Lung (tissue), 12 donors: ENCODE measurements around the gene MDH1. TPM values are rescaled to one million over a fixed set of nuclear protein-coding genes. Genes with fewer than 3 reads are reported as not detected.
A peak's percentile ranks its signal among the peaks of the same experiment; 100 is the strongest.

Experiments used
- ATAC-seq: fragments of 200-7000 bp; cut with Tn5 transposase; one replicate; pipeline ENCODE4 v1.9.1; 2020; ENCODE audit warnings: moderate number of reproducible peaks; ENCODE audit not compliant: insufficient read depth, low FRiP score
- DNase-seq, 3 donors: peaks; one replicate each; pipeline ENCODE4 v3.0.0-alpha.2; 2013 to 2017
- H3K27ac ChIP-seq, 2 donors: one replicate each; pipeline ENCODE4 v1.5.1; 2013; ENCODE audit warnings: mild to moderate bottlenecking in 2 of 2, moderate library complexity in 2 of 2, control low read depth in 1 of 2, inconsistent platforms in 1 of 2, low read depth in 1 of 2, low read length in 1 of 2
- H3K27me3 ChIP-seq, 3 donors: one replicate each; pipeline ENCODE4 v1.5.1; 2013; ENCODE audit warnings: low read length in 2 of 3; ENCODE audit not compliant: control insufficient read depth in 3 of 3, insufficient read depth in 3 of 3
- H3K36me3 ChIP-seq, 4 donors: one replicate each; pipeline ENCODE4 v1.5.1; 2013; ENCODE audit warnings: low read length in 4 of 4, mild to moderate bottlenecking in 1 of 4, moderate library complexity in 1 of 4; ENCODE audit not compliant: control insufficient read depth in 4 of 4, insufficient read depth in 4 of 4
- H3K4me1 ChIP-seq, 5 donors: one replicate each; pipeline ENCODE4 v1.5.1; 2013; ENCODE audit warnings: low read length in 5 of 5, mild to moderate bottlenecking in 2 of 5, moderate library complexity in 1 of 5; ENCODE audit not compliant: control insufficient read depth in 5 of 5, insufficient read depth in 5 of 5
- H3K4me3 ChIP-seq: one replicate; pipeline ENCODE4 v1.5.1; 2013; ENCODE audit warnings: mild to moderate bottlenecking, control low read depth, moderate library complexity
- H3K9ac ChIP-seq, 2 donors: one replicate each; pipeline ENCODE4 v1.5.1; 2013; ENCODE audit warnings: low read length in 2 of 2, control low read depth in 1 of 2; ENCODE audit not compliant: insufficient read depth in 1 of 2
- H3K9me3 ChIP-seq, 4 donors: one replicate each; pipeline ENCODE4 v1.5.1; 2013; ENCODE audit warnings: low read length in 3 of 4, mild to moderate bottlenecking in 1 of 4, moderate library complexity in 1 of 4; ENCODE audit not compliant: control insufficient read depth in 4 of 4, insufficient read depth in 3 of 4
- CTCF ChIP-seq: IDR thresholded peaks from 2 replicates; pipeline ENCODE4 v1.5.1; 2012; ENCODE audit warnings: mild to moderate bottlenecking; ENCODE audit errors: control extremely low read depth, extremely low read depth
- WGBS, 2 donors: extraction: QIAGEN DNeasy Blood & Tissue Kit; methylation state at CpG; one replicate each; pipeline ENCODE4 v1.1.7; 2013; 5-methylcytosine and 5-hydroxymethylcytosine counted together
- polyA plus RNA-seq, 2 donors: library from polyadenylated mRNA; stranded (reverse); fragments of 200-250 nt; gene quantifications; one replicate each; pipeline ENCODE4 v1.2.1, GENCODE V29; 2013
- total RNA-seq, 2 donors: library from RNA; depleted of rRNA in 1 of 2; stranded (reverse); fragments of >200 nt in 1 of 2; gene quantifications; one replicate each; pipeline ENCODE4 v1.2.1, GENCODE V29; 2014 to 2021
- donor health status: control.
- donor health status: control.
- donor health status: Bipolar disorder and iron deficiency.
- donor health status: healthy.
- donor health status: DM: yes; HTN: yes; CAD: no.

MDH1 gene
- total and polyA plus RNA-seq, 4 donors = 110 to 203 (median 120) TPM

DNA sequence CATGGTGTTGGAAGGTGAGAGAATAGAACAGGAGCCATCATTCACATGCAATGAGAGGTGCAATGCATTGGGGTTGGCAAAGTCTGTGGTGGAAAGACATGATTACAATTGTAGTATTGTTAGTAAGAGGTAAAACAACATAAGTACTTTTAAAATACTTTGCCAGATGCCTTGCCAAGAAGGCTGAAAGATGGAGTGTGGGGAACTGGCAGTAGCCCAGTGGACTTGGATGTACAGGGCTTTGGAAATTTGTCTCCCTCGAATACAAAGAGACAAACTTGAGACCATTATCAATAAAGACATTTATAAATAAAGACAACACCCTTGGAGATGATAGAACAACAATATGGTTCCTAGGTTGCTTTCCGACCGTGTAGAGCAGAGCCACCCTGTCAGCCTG, 62.0 kb downstream of the MDH1 start:
- Histone ChIP-seq H3K27ac (no peak overlapping the region), H3K36me3 (no peaks in the 10 kb centered on the region), H3K27me3 (no peaks in the 10 kb centered on the region), H3K9ac (no peak overlapping the region), H3K4me1 (peaks cover 0 to 3% (median 0%) of the 10 kb centered on the region in 5 donors), H3K4me3 (no peak overlapping the region), H3K9me3 (no peaks in the 10 kb centered on the region)
- TF ChIP-seq CTCF = no peak
- peak in 1 of 3 donors; percentile 18 for DNase-seq
- WGBS, 2 donors = 85 to 88% methylated on average over 3 of the region's 3 CpGs
- ATAC-seq = no peak

- no peaks in the 10 kb centered on the region for H3K36me3 ChIP-seq
- H3K4me3 ChIP-seq = no peak overlapping the region
- no peaks in the 10 kb centered on the region for H3K27me3 ChIP-seq
- H3K27ac ChIP-seq = no peak overlapping the region
- DNase-seq (no peak), ATAC-seq (no peak)
- 68 to 79% methylated on average over 3 of the region's 3 CpGs for WGBS, 2 donors
- H3K4me1 ChIP-seq = peaks cover 0 to 3% (median 0%) of the 10 kb centered on the region in 5 donors
- no peak for TF ChIP-seq CTCF
- no peak overlapping the region for H3K9ac ChIP-seq
- no peaks in the 10 kb centered on the region for H3K9me3 ChIP-seq
Observed at GRCh38 chr2:63651356-63651755, 62.6 kb downstream of the MDH1 start.

DNA sequence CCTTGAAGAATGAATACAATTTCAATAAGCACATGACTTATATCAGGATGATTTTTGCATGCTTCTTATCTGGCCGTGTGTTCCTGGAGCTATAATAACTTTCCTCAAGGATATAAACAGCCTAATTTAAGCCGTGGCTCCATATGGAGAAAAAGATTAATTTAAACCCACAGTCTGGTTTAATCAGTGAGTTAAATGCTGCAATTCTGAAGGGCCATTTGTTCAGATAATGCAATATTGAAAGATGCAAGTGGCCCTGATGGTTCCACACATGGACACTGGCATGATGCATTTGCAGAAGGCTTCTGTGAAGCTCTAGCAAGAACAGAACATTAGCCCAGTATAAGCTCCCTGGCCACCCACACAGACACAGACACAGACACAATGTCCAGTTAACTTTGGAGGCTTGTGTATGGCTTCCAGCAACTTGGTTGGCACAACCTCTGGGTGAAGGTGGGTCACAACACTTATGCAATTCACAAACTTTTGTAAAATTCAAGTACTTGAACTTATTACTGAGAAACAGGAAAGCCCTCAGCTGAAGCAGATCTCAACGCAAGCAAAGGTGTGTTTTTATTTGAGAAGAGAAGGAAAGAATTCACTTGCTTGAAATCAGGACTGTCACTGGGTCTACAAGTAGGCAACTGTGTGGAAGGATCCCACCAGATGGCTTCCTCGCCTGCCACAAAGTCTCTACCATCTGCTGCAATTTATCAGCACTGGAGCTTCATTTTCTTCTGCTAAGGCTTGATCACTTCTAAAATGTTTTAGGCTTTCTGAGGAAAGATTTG, 63.3 kb downstream of the MDH1 start:
- H3K9me3 ChIP-seq = no peaks in the 10 kb centered on the region
- H3K4me1 ChIP-seq = peaks cover 0 to 3% (median 0%) of the 10 kb centered on the region in 5 donors
- WGBS, 2 donors = 71 to 81% methylated on average over 4 of the region's 4 CpGs
- no peak for TF ChIP-seq CTCF
- no peaks in the 10 kb centered on the region for H3K36me3 ChIP-seq
- no peak overlapping the region for H3K9ac ChIP-seq
- ATAC-seq (no peak), DNase-seq (no peak)
- H3K4me3 ChIP-seq = no peak overlapping the region
- H3K27ac ChIP-seq = no peak overlapping the region
- H3K27me3 ChIP-seq = no peaks in the 10 kb centered on the region

DNA sequence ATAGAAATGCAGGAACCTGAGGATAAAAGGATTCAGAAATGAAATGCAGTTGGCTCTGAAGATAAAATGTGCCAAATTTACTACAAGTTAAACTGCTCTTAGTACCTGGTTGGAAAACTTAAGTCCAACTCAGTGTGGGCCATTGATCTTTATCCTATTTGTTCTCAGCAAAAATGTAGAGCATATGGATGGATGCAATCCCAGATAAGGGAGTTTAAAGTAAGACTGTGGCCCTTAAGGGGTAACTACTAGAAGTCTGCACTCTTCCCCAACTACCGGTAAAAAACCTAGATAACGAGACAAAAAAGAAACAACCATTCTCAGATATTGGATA, 63.9 kb downstream of the MDH1 start:
- no peak overlapping the region for H3K4me3 ChIP-seq
- H3K4me1 ChIP-seq = peaks cover 0 to 3% (median 0%) of the 10 kb centered on the region in 5 donors
- H3K36me3 ChIP-seq = no peaks in the 10 kb centered on the region
- 79 to 84% methylated on average over 2 of the region's 2 CpGs for WGBS, 2 donors
- H3K9ac ChIP-seq = no peak overlapping the region
- H3K27me3 ChIP-seq = no peaks in the 10 kb centered on the region
- DNase-seq = no peak
- ATAC-seq = no peak
- no peak for TF ChIP-seq CTCF
- H3K27ac ChIP-seq = no peak overlapping the region
- H3K9me3 ChIP-seq = no peaks in the 10 kb centered on the region
